ENCODE measurements around the gene SPACA5B.
"Not testable (repeated sequence)": the region's sequence is repeated elsewhere in the genome, so short reads cannot be mapped to it uniquely, and the experiment has no call there.

DNA sequence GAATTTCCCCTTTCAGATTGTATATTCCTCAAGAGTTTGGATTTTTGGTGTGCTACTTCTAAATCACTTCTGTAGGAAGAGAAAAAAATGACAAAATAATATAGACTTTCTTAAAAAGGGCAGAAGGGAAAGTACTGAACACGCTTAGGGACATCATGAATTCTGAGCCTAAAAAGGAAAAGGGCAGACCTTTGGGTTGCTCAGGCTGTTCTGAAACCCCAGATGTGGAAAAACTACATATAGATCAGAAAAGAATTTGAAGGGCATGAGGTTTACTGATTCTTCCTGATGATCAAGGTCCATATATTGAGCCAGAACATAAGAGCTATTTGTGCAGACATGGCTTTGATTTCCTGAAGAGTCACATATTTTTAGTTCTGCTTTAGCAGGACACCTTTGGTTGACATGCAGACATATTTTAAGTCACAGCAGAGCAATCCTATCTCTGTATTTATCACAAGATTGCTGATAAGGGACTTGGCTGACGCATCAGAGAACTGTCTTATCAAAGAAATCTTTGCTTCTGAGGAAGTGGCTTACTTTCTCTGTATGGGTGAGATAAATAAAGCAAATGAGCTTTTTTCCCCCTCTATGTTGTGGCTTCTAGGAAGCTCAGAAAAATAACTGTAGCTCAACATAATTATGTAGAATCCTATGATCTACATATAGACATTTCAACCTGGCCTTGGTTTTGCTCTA, 11.5 kb downstream of the SPACA5B start:
- TF ChIP-seq, protein P1, sequence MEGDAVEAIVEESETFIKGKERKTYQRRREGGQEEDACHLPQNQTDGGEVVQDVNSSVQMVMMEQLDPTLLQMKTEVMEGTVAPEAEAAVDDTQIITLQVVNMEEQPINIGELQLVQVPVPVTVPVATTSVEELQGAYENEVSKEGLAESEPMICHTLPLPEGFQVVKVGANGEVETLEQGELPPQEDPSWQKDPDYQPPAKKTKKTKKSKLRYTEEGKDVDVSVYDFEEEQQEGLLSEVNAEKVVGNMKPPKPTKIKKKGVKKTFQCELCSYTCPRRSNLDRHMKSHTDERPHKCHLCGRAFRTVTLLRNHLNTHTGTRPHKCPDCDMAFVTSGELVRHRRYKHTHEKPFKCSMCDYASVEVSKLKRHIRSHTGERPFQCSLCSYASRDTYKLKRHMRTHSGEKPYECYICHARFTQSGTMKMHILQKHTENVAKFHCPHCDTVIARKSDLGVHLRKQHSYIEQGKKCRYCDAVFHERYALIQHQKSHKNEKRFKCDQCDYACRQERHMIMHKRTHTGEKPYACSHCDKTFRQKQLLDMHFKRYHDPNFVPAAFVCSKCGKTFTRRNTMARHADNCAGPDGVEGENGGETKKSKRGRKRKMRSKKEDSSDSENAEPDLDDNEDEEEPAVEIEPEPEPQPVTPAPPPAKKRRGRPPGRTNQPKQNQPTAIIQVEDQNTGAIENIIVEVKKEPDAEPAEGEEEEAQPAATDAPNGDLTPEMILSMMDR (IDR thresholded peaks at IDR 0.05; ENCODE audit: low read depth, low read length, poor library complexity, severe bottlenecking): not testable (repeated sequence)
- TF ChIP-seq EZH2phosphoT487 (IDR thresholded peaks at IDR 0.05; ENCODE audit: borderline replicate concordance, low read length): not testable (repeated sequence)

All from DOHH2 (cell line).